NOMO-1 (cell line): ENCODE data around the gene VPS11.

ENCODE experiments used
- DNase-seq, 2 experiments: peaks; one replicate each; lab custom pipeline; 2025; ENCODE audit not compliant: unreplicated experiment in 2 of 2; lab: John Stamatoyannopoulos, UW

Gene VPS11

DNA sequence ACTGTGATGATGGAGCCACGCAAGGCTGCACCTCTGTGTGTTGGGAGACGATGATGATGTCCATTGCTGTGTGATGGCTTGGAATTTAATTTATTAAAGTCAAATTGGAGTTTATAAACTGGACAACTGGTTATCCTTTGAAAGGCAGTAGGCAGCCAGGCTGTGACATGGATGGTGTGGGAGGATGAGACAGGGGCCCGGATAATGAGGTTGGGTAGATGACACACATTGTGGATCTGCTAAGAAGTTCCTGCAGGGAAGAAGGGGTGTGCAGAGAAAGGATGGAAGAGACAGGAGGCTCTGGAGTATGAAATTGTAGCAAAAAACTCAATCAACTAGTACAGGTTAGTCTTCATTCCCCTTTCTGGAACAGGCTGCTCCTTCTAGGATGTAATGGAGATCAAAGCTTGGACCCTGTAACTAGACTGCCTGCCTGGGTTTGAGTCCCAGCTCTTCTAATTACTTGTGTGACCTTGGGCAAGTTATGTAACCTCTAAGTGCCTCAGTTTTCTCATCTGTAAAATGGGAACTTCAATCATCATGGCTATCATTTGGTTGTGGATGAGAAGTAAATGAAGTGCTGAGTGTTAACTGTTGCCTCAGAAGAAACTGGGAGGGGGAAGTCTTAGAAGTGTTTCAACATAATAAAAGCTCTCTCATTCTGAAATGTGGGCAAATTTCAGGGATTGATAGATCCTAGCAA is 49.5 kb downstream of the VPS11 start:
- no peak for DNase-seq

GRCh38 chr11:119118227-119118626 is 50.6 kb downstream of the VPS11 start:
- DNase-seq = no peak

GRCh38 chr11:119118946-119119345 is 51.3 kb downstream of the VPS11 start:
- DNase-seq = no peak

DNA sequence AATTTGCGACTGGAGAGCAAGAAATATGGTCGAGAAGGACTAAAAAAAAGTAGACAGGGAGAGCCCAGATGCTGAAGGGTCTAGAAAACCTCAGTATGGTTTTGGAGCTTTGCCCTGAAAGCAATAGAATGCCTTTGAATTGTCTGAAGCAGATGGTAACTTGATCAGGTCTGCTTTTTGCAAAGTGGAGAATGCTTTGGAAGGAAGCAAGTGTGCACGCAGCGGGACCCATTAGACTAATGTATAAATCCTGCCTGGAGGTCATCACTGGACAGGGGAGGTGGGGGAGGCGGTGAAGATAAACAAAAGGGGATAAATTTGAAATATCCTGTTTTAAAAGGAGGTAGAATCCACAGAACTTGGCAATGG is 53.0 kb downstream of the VPS11 start:
- DNase-seq = no peak

- peak; percentile 98 to 99 for DNase-seq
These were observed 53.6 kb downstream of the VPS11 start, which contains the start of gene HINFP for GRCh38 chr11:119121008-119121810. Gene HINFP (plus strand): TSS chr11:119121580. CDS start chr11:119126945, 5,365 bp downstream.

- no peak for DNase-seq
These were observed 54.1 kb downstream of the VPS11 start for GRCh38 chr11:119121811-119122124.

GRCh38 chr11:119125821-119126220 is 58.2 kb downstream of the VPS11 start:
- DNase-seq = no peak

DNA sequence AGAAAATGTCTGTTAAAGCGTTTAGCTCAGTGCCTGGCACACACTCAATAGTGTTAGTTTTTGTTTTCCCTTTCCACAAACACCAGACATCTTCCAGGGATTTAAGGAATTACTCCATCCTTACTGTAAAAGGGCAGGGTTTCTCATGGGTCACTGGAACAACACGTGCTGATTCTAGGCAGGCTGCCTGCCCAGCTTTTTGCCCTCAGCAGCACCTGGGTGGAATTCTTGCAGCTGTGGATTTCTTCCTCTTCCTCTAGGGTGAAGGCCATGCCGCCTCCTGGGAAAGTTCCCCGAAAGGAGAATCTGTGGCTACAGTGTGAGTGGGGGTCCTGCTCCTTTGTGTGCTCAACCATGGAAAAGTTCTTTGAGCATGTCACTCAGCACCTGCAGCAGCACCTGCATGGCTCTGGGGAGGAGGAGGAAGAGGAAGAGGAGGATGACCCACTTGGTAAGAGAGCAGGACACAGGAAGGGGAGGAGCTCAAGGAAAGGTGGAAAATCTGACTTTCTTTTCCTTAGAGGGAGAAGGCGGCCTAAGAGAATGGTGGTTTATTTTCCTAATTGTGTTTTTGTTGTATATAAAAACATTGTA is 59.2 kb downstream of the VPS11 start:
- DNase-seq = no peak

GRCh38 chr11:119130662-119131061 is 63.0 kb downstream of the VPS11 start:
- DNase-seq = no peak
